ENCODE results near the gene LIG1.

GRCh38 chr19:48194041-48194843, 24.1 kb upstream of the LIG1 start:
- TF ChIP-seq CTCF (conservative IDR thresholded peaks at IDR 0.05; ENCODE audit: low read length), result peak; percentile 78
- TF ChIP-seq EZH2phosphoT487 (IDR thresholded peaks at IDR 0.05; ENCODE audit: borderline replicate concordance, low read depth, low read length), result no peak
